ENCODE measurements around the gene GPBAR1.

Gene GPBAR1

DNA sequence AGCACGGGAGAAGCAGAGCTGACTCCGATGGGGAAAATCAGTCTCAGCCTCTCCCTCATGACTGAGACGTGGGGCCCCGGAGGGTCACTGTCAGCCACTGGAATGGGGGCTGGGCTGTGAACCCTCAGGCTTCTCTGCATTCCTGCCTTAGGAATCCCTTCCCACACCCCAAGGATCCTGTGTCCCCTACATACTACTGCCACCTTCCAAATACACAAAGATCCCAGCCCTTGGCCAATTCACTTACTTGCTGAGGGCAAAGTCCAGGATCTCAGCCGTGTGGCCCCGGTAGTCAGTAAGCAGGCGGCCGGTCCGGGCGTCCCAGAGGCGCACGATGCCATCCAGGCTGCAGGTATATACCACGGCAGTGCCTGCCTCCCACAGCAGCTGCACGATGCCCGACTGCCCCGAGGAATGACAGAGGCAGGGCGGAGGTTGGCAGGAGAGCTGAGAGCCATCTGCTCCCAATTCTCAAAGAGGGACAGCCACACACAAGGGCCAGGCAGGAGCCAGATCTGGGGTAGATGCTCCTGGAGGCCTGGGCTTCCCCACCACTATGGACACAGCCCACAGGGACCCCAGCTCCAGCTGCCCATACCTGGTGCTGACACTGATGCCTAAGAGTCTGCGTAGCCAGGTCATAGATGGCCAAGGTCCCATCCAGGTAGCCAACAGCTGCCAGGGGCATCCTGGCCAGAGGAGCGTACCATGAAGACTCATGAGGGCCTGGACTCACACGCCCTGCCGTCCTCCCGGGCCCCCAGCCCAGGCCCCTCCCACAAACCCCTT is 4.2 kb downstream of the GPBAR1 start:
- Histone ChIP-seq H3K4me1 (no peaks in the 10 kb centered on the region), H3K9ac (no peak overlapping the region), H3K4me2 (ENCODE audit: low read length) (no peak overlapping the region), H2AFZ (no peak overlapping the region), H3K4me3 (ENCODE audit: low read depth, low read length) (no peak overlapping the region), H3K36me3 (ENCODE audit: control insufficient read depth, insufficient read depth, low read length) (no peaks in the 10 kb centered on the region), H3K79me2 (peaks cover 5% of the 10 kb centered on the region), H3K27ac (no peak overlapping the region), H3K9me3 (ENCODE audit: control insufficient read depth, low read length) (no peaks in the 10 kb centered on the region), H3K27me3 (ENCODE audit: control insufficient read depth, insufficient read depth, low read length) (no peaks in the 10 kb centered on the region)
- TF ChIP-seq, protein P1, sequence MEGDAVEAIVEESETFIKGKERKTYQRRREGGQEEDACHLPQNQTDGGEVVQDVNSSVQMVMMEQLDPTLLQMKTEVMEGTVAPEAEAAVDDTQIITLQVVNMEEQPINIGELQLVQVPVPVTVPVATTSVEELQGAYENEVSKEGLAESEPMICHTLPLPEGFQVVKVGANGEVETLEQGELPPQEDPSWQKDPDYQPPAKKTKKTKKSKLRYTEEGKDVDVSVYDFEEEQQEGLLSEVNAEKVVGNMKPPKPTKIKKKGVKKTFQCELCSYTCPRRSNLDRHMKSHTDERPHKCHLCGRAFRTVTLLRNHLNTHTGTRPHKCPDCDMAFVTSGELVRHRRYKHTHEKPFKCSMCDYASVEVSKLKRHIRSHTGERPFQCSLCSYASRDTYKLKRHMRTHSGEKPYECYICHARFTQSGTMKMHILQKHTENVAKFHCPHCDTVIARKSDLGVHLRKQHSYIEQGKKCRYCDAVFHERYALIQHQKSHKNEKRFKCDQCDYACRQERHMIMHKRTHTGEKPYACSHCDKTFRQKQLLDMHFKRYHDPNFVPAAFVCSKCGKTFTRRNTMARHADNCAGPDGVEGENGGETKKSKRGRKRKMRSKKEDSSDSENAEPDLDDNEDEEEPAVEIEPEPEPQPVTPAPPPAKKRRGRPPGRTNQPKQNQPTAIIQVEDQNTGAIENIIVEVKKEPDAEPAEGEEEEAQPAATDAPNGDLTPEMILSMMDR (IDR thresholded peaks at IDR 0.05): no peak

DNA sequence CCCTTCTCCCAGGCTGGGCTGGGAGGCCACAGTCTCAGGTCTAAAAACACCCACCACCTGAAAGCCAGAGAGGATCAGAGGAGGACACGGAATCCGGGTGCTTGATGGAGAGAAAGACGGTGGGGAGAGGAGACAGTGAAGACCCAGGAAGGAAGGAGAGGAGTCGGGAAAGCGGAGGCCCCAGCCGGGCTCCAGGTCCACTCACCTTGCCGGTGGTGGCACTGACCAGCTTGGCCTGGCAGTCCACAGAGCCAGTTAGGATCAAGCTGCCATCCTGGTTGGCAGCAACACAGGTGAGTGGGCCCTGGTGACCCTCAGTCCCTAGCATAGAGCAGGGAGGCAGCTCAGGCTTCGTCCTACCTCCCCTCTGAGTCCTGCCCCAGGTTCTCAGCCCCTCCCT is 4.8 kb downstream of the GPBAR1 start:
- Histone ChIP-seq H3K27ac (no peak overlapping the region), H3K27me3 (ENCODE audit: control insufficient read depth, insufficient read depth, low read length) (no peaks in the 10 kb centered on the region), H3K4me3 (ENCODE audit: low read depth, low read length) (no peak overlapping the region), H3K36me3 (ENCODE audit: control insufficient read depth, insufficient read depth, low read length) (no peaks in the 10 kb centered on the region), H3K4me2 (ENCODE audit: low read length) (no peak overlapping the region), H3K9me3 (ENCODE audit: control insufficient read depth, low read length) (no peaks in the 10 kb centered on the region), H3K79me2 (peaks cover 5% of the 10 kb centered on the region), H3K4me1 (no peaks in the 10 kb centered on the region), H3K9ac (no peak overlapping the region), H2AFZ (no peak overlapping the region)
- TF ChIP-seq, protein P1 (IDR thresholded peaks at IDR 0.05): no peak

DNA sequence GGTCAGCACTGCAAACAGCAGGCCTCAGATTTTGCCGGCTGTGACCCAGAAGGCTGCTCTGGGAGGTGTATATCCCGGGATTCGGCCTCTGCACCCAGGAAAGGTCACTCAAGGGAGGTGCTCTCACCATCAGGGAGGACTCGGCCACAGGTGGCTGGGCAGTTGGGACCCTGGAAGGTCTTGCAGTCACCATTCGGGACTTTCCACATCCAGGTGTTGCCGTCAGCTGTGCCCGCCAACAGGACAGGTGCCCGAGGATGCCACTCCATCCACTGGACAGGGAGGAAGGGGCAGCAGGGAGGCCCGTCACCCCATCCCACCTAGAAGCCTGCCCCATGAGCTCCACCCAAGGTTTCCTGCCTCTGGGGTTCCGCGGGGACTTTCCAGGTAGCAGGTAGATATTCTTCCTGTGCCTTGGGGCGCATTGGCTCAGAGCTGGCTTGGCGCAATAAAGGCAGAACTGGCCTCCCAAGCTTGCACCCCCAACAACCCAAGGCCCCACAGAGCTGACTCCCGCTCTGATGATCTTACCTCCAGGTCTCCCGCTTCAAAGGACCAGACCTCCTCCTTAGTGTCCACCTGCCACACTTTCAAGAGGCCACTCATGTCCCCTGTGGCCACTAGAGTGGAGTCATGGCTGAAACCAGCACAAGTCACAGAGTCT is 5.6 kb downstream of the GPBAR1 start:
- Histone ChIP-seq H3K9me3 (ENCODE audit: control insufficient read depth, low read length) (no peaks in the 10 kb centered on the region), H3K36me3 (ENCODE audit: control insufficient read depth, insufficient read depth, low read length) (no peaks in the 10 kb centered on the region), H3K79me2 (peaks cover 7% of the 10 kb centered on the region), H3K4me2 (ENCODE audit: low read length) (no peak overlapping the region), H3K4me1 (peaks cover 1% of the 10 kb centered on the region), H2AFZ (no peak overlapping the region), H3K27ac (no peak overlapping the region), H3K27me3 (ENCODE audit: control insufficient read depth, insufficient read depth, low read length) (no peaks in the 10 kb centered on the region), H3K9ac (no peak overlapping the region), H3K4me3 (ENCODE audit: low read depth, low read length) (no peak overlapping the region)
- TF ChIP-seq, protein P1 (IDR thresholded peaks at IDR 0.05): no peak

DNA sequence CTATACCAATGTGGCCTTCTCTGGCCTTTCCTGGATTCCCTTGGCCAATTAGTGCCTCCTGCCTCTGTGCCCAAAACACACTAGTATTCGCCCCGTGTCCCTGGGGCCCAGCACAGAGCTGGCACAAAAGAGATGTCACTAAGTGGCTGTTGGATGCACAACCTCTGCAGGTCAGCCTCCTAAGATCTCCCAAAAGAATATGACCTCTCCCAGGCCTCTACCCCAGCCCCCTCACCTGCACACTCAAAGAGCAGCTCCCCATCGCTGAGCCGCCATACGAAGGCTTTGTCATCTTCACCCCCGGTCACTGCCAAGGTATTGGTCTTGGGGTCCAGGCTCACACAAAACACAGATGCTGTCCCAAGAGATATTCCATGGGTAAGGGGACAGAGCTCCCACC is 6.4 kb downstream of the GPBAR1 start:
- Histone ChIP-seq H3K4me1 (peaks cover 4% of the 10 kb centered on the region), H3K79me2 (peaks cover 8% of the 10 kb centered on the region), H2AFZ (no peak overlapping the region), H3K4me3 (ENCODE audit: low read depth, low read length) (no peak overlapping the region), H3K27ac (no peak overlapping the region), H3K9ac (no peak overlapping the region), H3K27me3 (ENCODE audit: control insufficient read depth, insufficient read depth, low read length) (no peaks in the 10 kb centered on the region), H3K36me3 (ENCODE audit: control insufficient read depth, insufficient read depth, low read length) (no peaks in the 10 kb centered on the region), H3K9me3 (ENCODE audit: control insufficient read depth, low read length) (no peaks in the 10 kb centered on the region), H3K4me2 (ENCODE audit: low read length) (no peak overlapping the region)
- TF ChIP-seq, protein P1 (IDR thresholded peaks at IDR 0.05): no peak

Measured in parathyroid adenoma (tissue), 2 donors.